Measurements from ENCODE around the gene AXL.
A peak's percentile ranks its signal among the peaks of the same experiment; 100 is the strongest.
"Not testable (repeated sequence)": the region's sequence is repeated elsewhere in the genome, so short reads cannot be mapped to it uniquely, and the experiment has no call there.

The AXL gene

GRCh38 chr19:41218615-41219507 is at the start of gene AXL:
Gene AXL (plus strand): TSS chr19:41219223. CDS start chr19:41219393, 170 bp downstream.
- DNase-seq: no peak

- no peak for DNase-seq
These were observed 46.5 kb upstream of the AXL start for GRCh38 chr19:41172297-41173164.

- DNase-seq: no peak
These were observed 44.6 kb upstream of the AXL start for GRCh38 chr19:41174297-41174928.

GRCh38 chr19:41175801-41176777 is 42.9 kb upstream of the AXL start:
- no peak for DNase-seq

GRCh38 chr19:41180173-41180572 is 38.9 kb upstream of the AXL start:
- not testable (repeated sequence) for DNase-seq

GRCh38 chr19:41186971-41187883 is 31.8 kb upstream of the AXL start:
- DNase-seq: no peak

GRCh38 chr19:41187884-41188279 is 31.1 kb upstream of the AXL start:
- DNase-seq: no peak

GRCh38 chr19:41189425-41190065 is 29.5 kb upstream of the AXL start:
- no peak for DNase-seq

GRCh38 chr19:41192574-41193429 is 26.2 kb upstream of the AXL start, which contains the start of gene CYP2S1:
Gene CYP2S1 (plus strand): TSS chr19:41193219. CDS start chr19:41193265, 46 bp downstream.
- no peak for DNase-seq

GRCh38 chr19:41193430-41194156 is 25.4 kb upstream of the AXL start:
- no peak for DNase-seq

- no peak for DNase-seq
These were observed 24.9 kb upstream of the AXL start for GRCh38 chr19:41194157-41194552.

- DNase-seq: no peak
These were observed 23.1 kb upstream of the AXL start for GRCh38 chr19:41195675-41196497.

- DNase-seq: no peak
These were observed 20.5 kb upstream of the AXL start for GRCh38 chr19:41198559-41198958.

- DNase-seq: no peak
These were observed 15.7 kb upstream of the AXL start for GRCh38 chr19:41203371-41203770.

- DNase-seq: peak; percentile 32
These were observed 14.7 kb upstream of the AXL start for GRCh38 chr19:41204338-41204737.

- no peak for DNase-seq
These were observed 13.0 kb upstream of the AXL start for GRCh38 chr19:41205995-41206394.

- DNase-seq: no peak
These were observed 12.6 kb upstream of the AXL start for GRCh38 chr19:41206456-41206855.
